HG02642 (cell line): ENCODE results near the gene KRTAP12-3.
"Not testable (repeated sequence)": the region's sequence is repeated elsewhere in the genome, so short reads cannot be mapped to it uniquely, and the experiment has no call there.

Experiments
- ATAC-seq: cut with Tn5 transposase; IDR thresholded peaks from one replicate; pipeline ENCODE4 v1.9.1; 2021; ENCODE audit warnings: mild to moderate bottlenecking; ENCODE audit not compliant: unreplicated experiment, poor library complexity

The KRTAP12-3 gene

DNA sequence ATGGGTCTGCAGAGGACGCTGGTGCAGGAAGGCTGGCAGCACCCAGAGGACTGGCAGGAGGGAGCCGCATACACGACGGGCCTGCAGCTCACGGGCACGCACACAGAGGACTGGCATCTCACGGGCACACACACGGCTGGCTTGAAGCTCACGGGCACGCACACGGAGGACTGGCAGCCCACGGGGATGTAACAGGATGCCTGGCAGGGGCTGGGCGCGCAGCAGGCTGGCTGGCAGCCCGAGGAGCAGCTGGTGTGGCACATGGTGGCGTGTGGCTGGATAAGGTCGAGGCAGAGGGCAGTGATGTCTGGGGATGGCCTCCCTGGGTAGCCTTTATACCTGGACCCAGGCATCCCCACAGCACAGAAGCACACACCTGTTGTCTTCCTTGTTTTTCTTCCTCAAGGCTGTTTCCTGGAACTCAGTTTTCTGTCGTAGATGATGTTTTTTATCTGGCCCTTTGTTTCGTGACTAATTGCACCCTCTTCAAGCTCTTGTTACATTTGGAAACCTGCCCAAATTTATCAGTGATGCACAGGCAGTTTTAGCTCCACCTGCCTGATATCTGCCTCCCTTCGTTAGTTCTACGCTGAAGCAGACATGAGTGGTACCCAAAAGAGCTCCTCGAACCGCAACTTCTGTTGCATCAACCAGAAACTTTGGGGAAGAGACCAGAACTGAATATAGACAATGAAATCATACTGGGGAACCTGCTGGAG is 24.3 kb downstream of the KRTAP12-3 start, which contains the start of gene KRTAP12-1:
Gene KRTAP12-1 (minus strand): TSS at position 303 of the 719 bp plus-strand sequence. CDS start 40 bp downstream, at position 263.
- ATAC-seq, result no peak

GRCh38 chr21:44682580-44683151 is 24.9 kb downstream of the KRTAP12-3 start:
- ATAC-seq, result no peak

DNA sequence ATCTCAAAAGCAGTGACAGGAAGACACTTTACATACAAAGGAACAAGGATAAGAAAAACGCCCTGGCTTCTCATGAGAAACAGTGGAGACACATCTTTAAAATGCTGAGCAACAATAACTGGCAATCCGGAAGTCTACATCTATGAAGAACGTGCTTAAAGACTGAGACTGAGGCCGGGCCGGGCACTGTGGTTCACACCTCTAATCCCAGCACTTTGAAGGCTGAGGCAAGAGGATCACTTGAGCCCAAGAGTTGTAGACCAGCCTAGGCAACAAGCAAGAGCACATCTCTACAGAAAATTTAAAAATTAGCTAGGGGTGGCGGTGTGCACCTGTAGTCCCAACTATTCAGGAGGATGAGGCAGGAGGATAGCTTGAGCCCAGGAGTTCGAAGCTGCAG is 26.3 kb downstream of the KRTAP12-3 start:
- ATAC-seq, result no peak

DNA sequence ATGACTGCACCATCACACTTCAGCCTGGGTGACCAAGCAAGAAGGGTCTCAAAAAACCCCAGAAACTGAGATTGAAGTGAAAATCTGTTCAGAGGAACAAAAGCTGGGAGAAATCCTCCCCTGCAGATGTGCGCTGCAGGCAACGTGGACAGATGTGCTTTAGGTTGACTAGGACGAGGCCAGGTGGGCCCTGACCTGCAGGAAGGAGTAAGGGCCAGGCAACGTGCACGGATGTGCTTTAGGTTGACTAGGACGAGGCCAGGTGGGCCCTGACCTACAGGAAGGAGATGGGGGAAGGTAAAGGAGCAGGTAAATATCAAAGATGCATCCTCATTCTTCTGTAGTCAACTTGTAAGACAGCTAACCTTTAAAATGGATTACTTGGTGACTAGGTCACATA is 26.8 kb downstream of the KRTAP12-3 start:
- no peak for ATAC-seq

GRCh38 chr21:44685050-44685449 is 27.3 kb downstream of the KRTAP12-3 start:
- not testable (repeated sequence) for ATAC-seq

GRCh38 chr21:44686000-44686781 is 28.5 kb downstream of the KRTAP12-3 start:
- no peak for ATAC-seq

DNA sequence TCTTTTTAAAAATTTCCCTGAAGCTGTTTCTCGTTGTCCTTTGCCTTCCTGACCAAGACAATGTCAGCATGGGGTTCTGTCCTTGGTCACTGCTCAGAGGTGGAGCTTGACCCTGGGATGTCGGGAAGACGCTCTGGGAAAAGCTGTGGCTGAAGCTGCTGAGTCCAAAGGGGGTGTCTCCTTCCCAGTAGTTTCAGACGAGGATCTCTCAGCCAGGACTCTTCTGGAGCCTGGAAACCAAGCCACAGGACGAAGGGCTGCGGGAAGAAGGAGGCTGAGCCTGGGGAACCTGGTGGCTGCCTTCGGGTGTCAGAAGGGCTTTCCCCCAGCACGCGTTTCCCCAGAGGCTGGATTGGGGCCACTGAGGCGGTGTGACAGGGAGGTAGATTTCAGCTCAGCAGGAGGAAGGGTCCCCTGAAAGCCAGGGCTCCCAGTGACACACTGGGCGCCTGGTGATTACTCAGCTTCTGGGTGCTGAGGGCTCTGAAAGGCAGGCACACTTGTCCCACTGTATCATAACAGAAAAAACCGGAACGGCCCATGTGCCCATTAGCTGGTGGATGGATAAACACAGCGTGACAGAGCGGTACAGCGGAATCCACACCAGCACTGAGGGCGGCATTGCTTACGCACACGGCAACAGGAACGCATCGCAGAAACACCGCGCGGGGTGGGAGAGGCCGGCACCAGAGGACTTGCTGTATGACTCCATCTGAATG is 29.3 kb downstream of the KRTAP12-3 start:
- ATAC-seq, result no peak

- ATAC-seq, result no peak
Measured at GRCh38 chr21:44687671-44688070, 29.9 kb downstream of the KRTAP12-3 start.

DNA sequence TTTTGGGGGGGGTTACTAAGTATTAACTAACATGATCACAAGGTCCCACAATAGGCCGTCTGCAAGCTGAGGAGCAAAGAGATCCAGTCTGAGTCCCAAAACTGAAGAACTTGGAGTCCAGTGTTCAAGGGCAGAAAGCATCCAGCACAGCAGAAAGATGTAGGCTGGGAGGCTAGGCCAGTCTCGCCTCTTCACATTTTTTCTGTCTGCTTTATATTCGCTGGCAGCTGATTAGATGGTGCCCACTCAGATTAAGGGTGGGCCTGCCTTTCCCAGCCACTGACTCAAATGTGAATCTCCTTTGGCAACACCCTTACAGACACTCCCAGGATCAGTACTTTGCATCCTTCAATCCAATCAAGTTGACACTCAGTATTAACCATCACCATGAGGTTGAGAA is 32.0 kb downstream of the KRTAP12-3 start:
- ATAC-seq, result not testable (repeated sequence)

GRCh38 chr21:44691686-44692085 is 34.0 kb downstream of the KRTAP12-3 start:
- no peak for ATAC-seq

DNA sequence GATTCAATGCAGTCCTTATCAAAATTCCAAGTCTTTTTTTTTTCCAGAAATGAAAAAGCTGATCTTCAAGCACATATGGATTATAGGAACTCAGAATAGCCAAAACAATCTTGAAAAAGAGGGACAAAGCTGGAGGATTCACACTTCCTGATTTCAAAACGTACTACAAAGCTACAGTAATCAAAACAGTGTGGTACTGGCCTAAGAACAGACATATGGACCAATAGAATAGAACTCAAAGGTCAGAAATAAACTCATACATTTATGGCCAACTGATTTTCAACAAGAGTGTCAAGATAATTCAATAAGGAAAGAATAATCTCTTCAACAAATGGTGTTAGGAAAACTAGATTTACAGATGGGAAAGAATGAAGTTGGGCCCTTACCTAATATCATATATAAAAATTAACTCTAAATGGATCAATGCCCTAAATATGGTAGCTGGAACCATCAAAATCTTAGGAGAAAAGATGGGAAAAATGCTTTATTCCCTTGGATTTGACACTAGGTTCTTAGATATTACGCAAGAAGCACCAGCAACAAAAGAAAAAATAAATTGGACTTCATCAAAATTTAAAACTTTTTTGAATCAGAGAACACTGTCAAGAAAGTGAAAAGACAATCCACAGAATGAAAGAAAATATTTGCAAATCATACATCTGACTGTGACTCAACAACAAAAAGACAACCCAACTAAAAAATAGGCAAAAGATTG is 35.2 kb downstream of the KRTAP12-3 start:
- no peak for ATAC-seq

- ATAC-seq, result no peak
Measured at GRCh38 chr21:44694776-44695175, 37.0 kb downstream of the KRTAP12-3 start.

GRCh38 chr21:44695184-44695583 is 37.5 kb downstream of the KRTAP12-3 start:
- ATAC-seq, result no peak

- no peak for ATAC-seq
Measured at GRCh38 chr21:44695641-44696040, 37.9 kb downstream of the KRTAP12-3 start.

- ATAC-seq, result no peak
Measured at GRCh38 chr21:44696572-44696971, 38.8 kb downstream of the KRTAP12-3 start.

- not testable (repeated sequence) for ATAC-seq
Measured at GRCh38 chr21:44697172-44697810, 39.6 kb downstream of the KRTAP12-3 start, which contains the start of gene KRTAP10-12. KRTAP10-12 (plus strand) TSS chr21:44697172; CDS start chr21:44697202, 30 bp downstream.

DNA sequence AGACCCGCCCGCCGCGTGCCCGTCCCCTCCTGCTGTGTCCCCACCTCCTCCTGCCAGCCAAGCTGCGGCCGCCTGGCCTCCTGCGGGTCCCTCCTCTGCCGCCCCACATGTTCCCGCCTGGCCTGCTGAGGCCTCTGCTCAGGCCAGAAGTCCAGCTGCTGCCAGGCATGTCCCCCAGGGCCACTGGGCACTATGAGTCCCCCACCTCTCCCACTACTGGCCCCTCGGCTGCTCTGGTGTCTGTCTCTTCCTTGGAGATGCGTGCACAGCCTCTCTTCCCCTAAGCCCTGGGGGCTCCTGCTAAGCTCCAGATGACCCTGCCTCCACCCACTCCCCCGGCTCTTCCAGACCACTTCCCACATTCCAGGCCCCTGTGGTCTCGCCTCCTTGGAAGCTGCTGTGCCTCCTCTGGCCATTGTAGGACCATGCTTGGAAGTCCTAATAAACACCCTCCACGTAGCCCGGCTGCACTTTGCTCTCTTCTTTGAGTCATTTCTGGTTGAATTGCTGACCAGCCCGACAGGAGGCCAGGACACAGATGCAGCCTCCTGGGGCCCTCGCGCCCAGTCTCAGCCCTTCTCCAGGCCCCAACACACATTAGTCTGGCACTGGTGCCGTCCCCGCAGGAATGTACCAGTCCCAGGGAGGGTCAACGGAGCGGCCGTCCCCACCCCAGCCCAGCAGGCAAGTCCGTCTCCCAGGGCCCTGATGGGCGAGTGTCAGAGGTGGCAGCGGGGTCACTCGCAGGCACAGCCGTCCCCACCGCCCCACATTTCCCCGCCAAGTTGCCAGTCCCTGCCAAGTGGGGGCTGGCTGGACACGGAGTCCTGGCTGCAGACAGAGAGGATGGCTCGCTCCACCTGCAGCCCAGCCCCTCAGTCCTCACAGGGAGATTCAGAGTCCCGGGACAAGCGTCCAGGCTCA is 40.3 kb downstream of the KRTAP12-3 start:
- ATAC-seq, result no peak

- no peak for ATAC-seq
Measured at GRCh38 chr21:44699502-44700001, 41.8 kb downstream of the KRTAP12-3 start.
